GM12878 (cell line): ENCODE measurements around the gene GMPPA. TPM values are rescaled to one million over a fixed set of nuclear protein-coding genes. Genes with fewer than 3 reads are reported as not detected.

ENCODE experiments used
- ATAC-seq: fragments of 200-7000 bp; cut with Tn5 transposase; 3 replicates; pipeline ENCODE4 v1.9.1; 2020; ENCODE audit warnings: mild to moderate bottlenecking, moderate library complexity
- BruUV-seq: library from RNA; stranded (reverse); fragments of 400-500 nt; replicated peaks from 2 replicates; lab custom pipeline; 2021; lab: Mats Ljungman, UMichigan
- CTCF ChIA-PET: fragments of 300-600 bp; sonication (Branson Sonifier 250); formaldehyde crosslinking; extraction: SDS; loops from one replicate; lab custom pipeline; 2021; ENCODE audit warnings: inconsistent platforms; lab: Yijun Ruan, JAX
- POLR2A ChIA-PET: fragments of 350-600 bp; formaldehyde crosslinking; extraction: SDS; loops from one replicate; lab custom pipeline; 2021; ENCODE audit warnings: inconsistent platforms; lab: Charles Lee
- RAD21 ChIA-PET: fragments of 300-600 bp; sonication (Branson Sonifier 250); formaldehyde crosslinking; loops from one replicate; lab custom pipeline; 2023; ENCODE audit warnings: antibody characterized with exemption; ENCODE audit not compliant: unreplicated experiment; lab: Charles Lee
- SMC1A ChIA-PET: fragments of 300-600 bp; sonication (Branson Sonifier 250); formaldehyde crosslinking; loops from one replicate; lab custom pipeline; 2023; ENCODE audit not compliant: unreplicated experiment, uncharacterized antibody; lab: Charles Lee
- DNase-seq: peaks from one replicate; pipeline ENCODE4 v3.0.0-alpha.2; 2011; ENCODE audit warnings: low read depth, low spot score
- FAIRE-seq: peaks from 3 replicates; lab custom pipeline; 2011; peaks lifted over from hg19 to GRCh38; lab: Jason Lieb, UNC
- H2AFZ ChIP-seq: 2 replicates; pipeline ENCODE4 v1.6.0; 2011; ENCODE audit warnings: low read depth, low read length, control low read depth; ENCODE audit not compliant: control insufficient read depth
- H3K27ac ChIP-seq: 2 replicates; pipeline ENCODE4 v1.5.1; 2011; ENCODE audit warnings: control low read depth; ENCODE audit not compliant: control insufficient read depth, insufficient read depth
- H3K27me3 ChIP-seq, 2 experiments: replicated peaks in 1 of 2; 2 replicates each; pipeline versions ENCODE4 v1.6.0 to v1.6.1; 2011; ENCODE audit warnings: low read length in 1 of 2; ENCODE audit not compliant: control insufficient read depth in 2 of 2, insufficient read depth in 2 of 2
- H3K36me3 ChIP-seq, 2 experiments: 2 replicates each; pipeline ENCODE4 v1.5.1; 2011; ENCODE audit warnings: low read length in 1 of 2; ENCODE audit not compliant: control insufficient read depth in 2 of 2, insufficient read depth in 2 of 2
- H3K4me1 ChIP-seq: 2 replicates; pipeline ENCODE4 v1.6.1; 2011; ENCODE audit warnings: mild to moderate bottlenecking, low read length, moderate library complexity, mixed read lengths; ENCODE audit not compliant: control insufficient read depth, insufficient read depth
- H3K4me2 ChIP-seq: 2 replicates; pipeline ENCODE4 v1.6.0; 2011; ENCODE audit warnings: control low read depth; ENCODE audit not compliant: control insufficient read depth, insufficient read depth
- H3K4me3 ChIP-seq: fragments of 200-600 bp; sonication (generic); 2 replicates; pipeline ENCODE4 v1.5.1; 2016
- H3K79me2 ChIP-seq: 2 replicates; pipeline ENCODE4 v1.6.0; 2011; ENCODE audit warnings: low read length; ENCODE audit not compliant: control insufficient read depth, insufficient read depth
- H3K9ac ChIP-seq: 2 replicates; pipeline ENCODE4 v1.8.0; 2011; ENCODE audit warnings: low read length, control low read depth, mixed read lengths; ENCODE audit not compliant: control insufficient read depth, insufficient read depth
- H3K9me3 ChIP-seq: replicated peaks from 3 replicates; pipeline ENCODE4 v1.5.1; 2011; ENCODE audit warnings: mild to moderate bottlenecking, low read length; ENCODE audit not compliant: control insufficient read depth, insufficient read depth
- H4K20me1 ChIP-seq: 2 replicates; pipeline ENCODE4 v1.6.0; 2011; ENCODE audit not compliant: control insufficient read depth, insufficient read depth
- ASH2L ChIP-seq: fragments of 300-600, 200-600 bp; sonication (generic); IDR thresholded peaks from 2 replicates; pipeline ENCODE4 v1.6.1; 2017; ENCODE audit warnings: low read depth, mild to moderate bottlenecking, borderline replicate concordance
- CTCF ChIP-seq, 3 experiments: IDR thresholded peaks in 2 of 3; conservative IDR thresholded peaks in 1 of 3; 2 replicates each; pipeline ENCODE4 v1.5.1; 2011; ENCODE audit warnings: low read depth in 3 of 3, low read length in 3 of 3, mild to moderate bottlenecking in 3 of 3, control low read depth in 2 of 3, moderate library complexity in 2 of 3, inconsistent platforms in 1 of 3, mixed read lengths in 1 of 3; ENCODE audit not compliant: control insufficient read depth in 2 of 3, insufficient read depth in 1 of 3; ENCODE audit errors: extremely low read depth in 1 of 3
- CUX1 ChIP-seq: IDR thresholded peaks from 2 replicates; pipeline ENCODE4 v1.6.1; 2012; ENCODE audit warnings: improper control_type of control experiment, low read depth, low read length; ENCODE audit not compliant: insufficient replicate concordance
- E2F4 ChIP-seq: IDR thresholded peaks from 2 replicates; pipeline ENCODE4 v1.6.1; 2012; ENCODE audit warnings: low read depth, low read length, improper control_type of control experiment
- NFIC ChIP-seq: IDR thresholded peaks from 2 replicates; pipeline ENCODE4 v1.6.1; 2012; ENCODE audit warnings: low read depth, mild to moderate bottlenecking, inconsistent platforms, low read length, moderate library complexity
- RELA ChIP-seq: fragments of 450-650 bp; IDR thresholded peaks from 2 replicates; pipeline ENCODE4 v1.8.0; 2014; ENCODE audit warnings: borderline replicate concordance; ENCODE audit not compliant: partially characterized antibody
- TBL1XR1 ChIP-seq: IDR thresholded peaks from 2 replicates; pipeline ENCODE4 v1.6.1; 2012; ENCODE audit warnings: low read depth, low read length, improper control_type of control experiment
- ZNF217 ChIP-seq: fragments of 450-650 bp; IDR thresholded peaks from 2 replicates; pipeline ENCODE4 v1.6.1; 2017; ENCODE audit warnings: antibody characterized with exemption, mild to moderate bottlenecking
- WGBS: methylation state at CpG from one replicate; pipeline ENCODE4 v1.1.6; 2016; ENCODE audit warnings: low lambda C conversion rate; ENCODE audit not compliant: insufficient replicate concordance, insufficient coverage; ENCODE audit errors: missing lambda C conversion rate; 5-methylcytosine and 5-hydroxymethylcytosine counted together
- in situ Hi-C: fragments of 300-500 bp; cut with MboI; formaldehyde crosslinking; loops from 9 replicates; pipeline ENCODE4 v1.14.3; 2018; ENCODE audit warnings: mixed read lengths
- intact Hi-C: fragments of 100-400 bp; cut with micrococcal nuclease; formaldehyde crosslinking; loops from one replicate; pipeline ENCODE4 v1.14.2; 2022; ENCODE audit not compliant: unreplicated experiment
- polyA plus RNA-seq, 11 experiments: library from polyadenylated mRNA; depleted of rRNA in 4 of 11; unstranded in 6 of 11; stranded (reverse) in 5 of 11; fragments of >200 nt; fragmentation: Nextera tagmentation in 4 of 11; fragmentation: Illumina TruSeq in 1 of 11; extraction: Ambion mirVana in 4 of 11; extraction: Trizol in 1 of 11; gene quantifications; 1 replicate in 1 of 11; 2 replicates in 10 of 11; pipeline versions ENCODE4 v1.2.1 to v1.2.3, GENCODE V29; 2011 to 2016; ENCODE audit warnings: inconsistent platforms in 2 of 11, missing spikeins in 2 of 11, low read depth in 1 of 11
- total RNA-seq, 4 experiments: library from RNA; depleted of rRNA in 3 of 4; stranded (reverse); fragments of >200 nt in 3 of 4; fragmentation: Illumina TruSeq in 1 of 4; extraction: Trizol in 1 of 4; gene quantifications; 2 replicates each; pipeline versions ENCODE4 v1.2.1 to v1.2.3, GENCODE V29; 2013 to 2021

The GMPPA gene
- total and polyA plus RNA-seq, 10 of the 15 experiments (the other 5 are each of a cell fraction or from before 2014, with no cell fraction given), result 1.9 to 83.2 (median 45.0) TPM

- 17% methylated on average over 10 of the region's 14 CpGs for WGBS
- no peak overlapping the region for H3K27ac ChIP-seq
- H3K79me2 ChIP-seq, result no peaks in the 10 kb centered on the region
- H3K9me3 ChIP-seq, result no peaks in the 10 kb centered on the region
- DNase-seq (no peak), ATAC-seq (peak; percentile 42), FAIRE-seq (no peak)
- H3K4me3 ChIP-seq, result no peak overlapping the region
- peaks cover 0 to 2% of the 10 kb centered on the region in 2 experiments; a peak in 1 of 4 replicates for H3K36me3 ChIP-seq
- TF ChIP-seq ASH2L (no peak), CTCF (IDR thresholded peaks at IDR 0.05 in 2 of 3, conservative IDR thresholded peaks at IDR 0.05 in 1 of 3; ENCODE audit: control insufficient read depth in 2 of 3, extremely low read depth in 1 of 3, insufficient read depth in 1 of 3, low read depth in 3 of 3, low read length in 3 of 3) (no peak), ZNF217 (no peak), TBL1XR1 (no peak), RELA (no peak), NFIC (no peak), CUX1 (no peak), E2F4 (no peak)
- RAD21 ChIA-PET, result interaction anchor here (1.6 to 2.4 kb wide), 3 partner anchors 10 to 21 kb away, joined by 7 to 9 read pairs (median 8); partner anchors contain the start of gene GMPPA
- intact Hi-C loops, result no loop called here
- POLR2A ChIA-PET, result no interaction called here
- no TSS peak for BruUV-seq
- H2AFZ ChIP-seq, result no peak overlapping the region
- CTCF ChIA-PET, result interaction anchor here (1.0 to 3.4 kb wide), 6 partner anchors 10 to 51 kb away, joined by 3 to 26 read pairs (median 9); partner anchors contain the start of gene GMPPA
- no peaks in the 10 kb centered on the region for H4K20me1 ChIP-seq
- no peak overlapping the region for H3K4me2 ChIP-seq
- SMC1A ChIA-PET, result no interaction called here
- H3K27me3 ChIP-seq, result peaks cover 12 to 14% of the 10 kb centered on the region in 2 experiments; a peak in 3 of 4 replicates
- in situ Hi-C loops, result no loop called here
- H3K4me1 ChIP-seq, result no peaks in the 10 kb centered on the region
- no peak overlapping the region for H3K9ac ChIP-seq
These were observed 10.5 kb downstream of the GMPPA start for GRCh38 chr2:219508971-219509779.
